GM12891 (cell line): Measurements from ENCODE around the gene USH2A.

Experiments used
- PAX5 ChIP-seq: IDR thresholded peaks from 2 replicates; pipeline ENCODE4 v1.6.1; 2011; ENCODE audit warnings: low read length, moderate library complexity, mild to moderate bottlenecking; ENCODE audit not compliant: insufficient read depth, severe bottlenecking
- POLR2A ChIP-seq: IDR thresholded peaks from 2 replicates; pipeline ENCODE4 v1.6.1; 2011; ENCODE audit warnings: low read depth, low read length, control low read depth
- POLR2AphosphoS5 ChIP-seq: IDR thresholded peaks from 2 replicates; pipeline ENCODE4 v1.6.1; 2011; ENCODE audit warnings: low read depth, low read length, control low read depth
- SPI1 ChIP-seq: IDR thresholded peaks from 2 replicates; pipeline ENCODE4 v1.6.1; 2011; ENCODE audit warnings: low read depth, low read length, control low read depth
- TAF1 ChIP-seq: IDR thresholded peaks from 2 replicates; pipeline ENCODE4 v1.6.1; 2011; ENCODE audit warnings: low read depth, low read length, control low read depth

- no peak for TF ChIP-seq PAX5
- no peak for TF ChIP-seq POLR2AphosphoS5
- TF ChIP-seq POLR2A, result no peak
- TF ChIP-seq TAF1, result no peak
- TF ChIP-seq SPI1, result no peak
Observed at GRCh38 chr1:215860833-215861232, 562.4 kb downstream of the USH2A start.
